HG03432 (cell line): Measurements from ENCODE around the gene TEX38.
"Not testable (repeated sequence)": the region's sequence is repeated elsewhere in the genome, so short reads cannot be mapped to it uniquely, and the experiment has no call there.

Experiments
- ATAC-seq: cut with Tn5 transposase; IDR thresholded peaks from one replicate; pipeline ENCODE4 v1.9.1; 2021; ENCODE audit warnings: mild to moderate bottlenecking, moderate library complexity; ENCODE audit not compliant: unreplicated experiment

TEX38 gene

DNA sequence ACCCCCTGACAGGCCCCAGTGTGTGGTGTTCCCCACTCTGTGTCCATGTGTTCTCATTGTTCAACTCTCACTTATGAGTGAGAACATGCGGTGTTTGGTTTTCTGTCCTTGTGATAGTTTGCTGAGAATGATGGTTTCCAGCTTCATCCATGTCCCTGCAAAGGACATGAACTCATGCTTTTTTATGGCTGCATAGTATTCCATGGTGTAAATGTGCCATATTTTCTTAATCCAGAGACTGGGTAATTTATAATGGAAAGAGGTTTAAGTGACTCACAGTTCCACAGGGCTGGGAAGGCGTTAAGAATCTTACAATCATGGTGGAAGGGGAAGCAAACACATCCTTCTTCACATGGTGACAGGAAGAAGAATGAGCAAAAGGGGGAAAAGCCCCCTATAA is 17.0 kb upstream of the TEX38 start:
- ATAC-seq = not testable (repeated sequence)

DNA sequence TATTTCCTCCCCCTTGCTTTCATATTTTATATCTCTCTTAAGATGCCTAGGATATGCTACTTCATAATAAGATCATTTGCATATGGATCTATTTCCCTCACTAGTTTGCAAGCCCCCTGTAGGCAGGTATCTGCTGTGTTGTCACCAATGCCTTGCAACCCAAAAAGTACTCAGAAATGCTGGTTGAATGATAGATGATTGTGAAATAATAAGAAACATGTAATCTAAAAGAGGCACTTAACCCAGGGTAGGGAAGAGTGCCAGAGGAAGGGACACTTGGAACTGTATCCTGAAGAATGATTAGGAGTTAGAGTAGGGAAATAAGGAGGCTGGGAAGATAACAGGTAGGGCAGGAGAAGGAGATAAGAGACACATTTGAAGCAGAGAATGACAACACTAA is 15.8 kb upstream of the TEX38 start:
- ATAC-seq = no peak

DNA sequence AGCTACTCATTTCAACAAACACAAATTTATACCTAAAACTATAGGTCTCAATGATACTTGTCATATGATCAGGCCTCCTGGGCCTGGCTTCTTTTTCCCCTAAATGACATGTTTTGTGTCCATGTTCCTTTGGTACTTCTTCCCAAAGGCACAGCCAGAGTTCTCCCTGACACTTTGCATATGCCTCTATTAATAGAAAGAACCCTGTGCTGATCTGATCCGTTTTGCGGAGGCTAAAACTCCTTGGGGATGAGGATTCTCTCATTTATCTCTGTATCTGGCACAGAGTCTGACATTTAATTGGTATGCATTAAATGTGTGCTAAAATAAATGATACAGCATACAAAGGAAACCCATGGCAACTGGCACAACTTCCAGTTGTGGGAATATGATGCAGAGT is 15.0 kb upstream of the TEX38 start:
- ATAC-seq = no peak

DNA sequence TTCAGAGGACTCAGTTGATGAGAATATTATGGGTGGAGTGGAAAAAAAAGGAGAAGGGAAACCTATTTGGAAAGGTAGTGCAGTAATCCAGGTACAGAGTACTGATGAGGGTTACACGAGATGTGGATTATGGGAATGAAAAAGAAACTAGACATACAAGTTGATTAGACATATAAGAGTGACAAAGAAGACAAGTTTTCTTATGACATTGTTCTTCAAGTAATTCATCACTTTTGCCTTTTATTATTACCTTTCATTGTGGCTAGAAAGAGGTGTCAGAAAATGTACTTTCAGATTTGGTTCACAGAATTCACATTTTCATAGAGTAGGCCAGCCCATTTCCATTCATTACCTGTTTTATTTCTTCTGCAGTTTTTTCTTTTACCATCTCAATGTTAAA is 13.9 kb upstream of the TEX38 start:
- ATAC-seq = no peak

DNA sequence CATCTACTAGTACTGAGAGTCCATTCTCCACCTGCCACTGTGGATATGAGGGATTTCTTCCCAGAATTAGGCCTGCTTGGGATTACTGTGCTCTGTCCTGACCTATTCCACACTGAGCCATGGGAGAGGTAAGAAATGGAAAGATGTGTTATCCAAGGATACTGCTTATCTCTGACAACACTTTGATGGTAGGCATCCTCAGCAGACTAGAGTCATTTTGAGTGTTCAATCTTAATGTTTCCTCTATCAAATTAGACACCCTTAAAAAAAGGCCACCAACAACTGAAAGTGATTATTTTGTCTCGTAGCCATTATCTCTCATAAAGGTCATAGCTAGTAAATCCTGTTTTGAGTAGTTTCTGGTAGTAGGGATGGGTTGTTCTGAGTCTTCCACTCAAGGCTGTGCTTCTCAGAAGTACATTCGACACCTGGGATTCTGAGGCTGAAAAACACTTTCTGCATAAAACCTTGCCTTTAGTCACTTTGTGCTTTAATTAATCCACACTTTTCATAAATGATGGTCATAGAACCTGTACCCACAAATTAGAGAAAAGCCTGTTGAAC is 12.3 kb upstream of the TEX38 start:
- ATAC-seq = no peak

DNA sequence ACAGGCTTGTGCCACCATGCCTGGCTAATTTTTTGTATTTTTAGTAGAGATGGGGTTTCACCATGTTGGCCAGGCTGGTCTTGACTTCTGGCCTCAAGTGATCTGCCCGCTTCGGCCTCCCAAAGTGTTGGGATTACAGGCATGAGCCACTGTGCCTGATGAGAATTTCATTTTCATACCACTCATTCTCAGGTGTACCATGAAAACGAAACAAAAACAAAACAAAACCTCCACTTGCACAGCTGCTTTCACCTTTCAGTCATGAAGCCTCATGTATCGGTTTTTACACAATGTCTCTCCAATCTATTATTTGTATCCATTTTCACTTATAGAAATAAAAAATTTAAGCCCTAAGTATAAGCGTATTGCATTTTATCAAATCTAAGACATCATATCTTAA is 11.5 kb upstream of the TEX38 start:
- peak; percentile 97 for ATAC-seq

DNA sequence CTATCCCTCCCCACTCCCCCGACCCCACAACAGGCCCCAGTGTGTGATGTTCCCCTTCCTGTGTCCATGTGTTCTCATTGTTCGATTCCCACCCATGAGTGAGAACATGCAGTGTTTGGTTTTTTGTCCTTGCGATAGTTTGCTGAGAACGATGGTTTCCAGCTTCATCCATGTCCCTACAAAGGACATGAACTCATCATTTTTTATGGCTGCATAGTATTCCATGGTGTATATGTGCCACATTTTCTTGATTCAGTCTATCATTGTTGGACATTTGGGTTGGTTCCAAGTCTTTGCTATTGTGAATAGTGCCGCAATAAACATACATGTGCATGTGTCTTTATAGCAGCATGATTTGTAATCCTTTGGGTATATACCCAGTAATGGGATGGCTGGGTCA is 8.7 kb upstream of the TEX38 start:
- ATAC-seq = not testable (repeated sequence)

DNA sequence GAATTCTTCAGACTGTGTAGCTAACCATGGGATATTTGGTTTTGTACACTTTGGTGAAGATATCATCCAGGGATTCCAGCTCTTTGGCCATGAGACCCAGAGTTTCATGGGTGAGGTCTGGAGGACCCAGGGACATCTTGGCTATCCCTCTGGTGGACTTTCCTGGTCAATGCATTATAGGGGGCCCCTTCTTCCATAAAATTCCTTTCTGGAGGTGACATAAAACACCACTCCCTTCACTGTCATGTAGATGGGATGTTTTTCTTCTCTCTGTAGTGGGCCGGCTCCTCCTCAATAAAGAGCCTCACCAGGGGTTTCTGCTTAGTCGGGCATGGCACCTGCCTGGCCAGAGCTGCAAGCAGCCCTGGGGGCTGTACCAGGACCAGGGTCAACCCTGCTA is 5.7 kb upstream of the TEX38 start:
- no peak for ATAC-seq

DNA sequence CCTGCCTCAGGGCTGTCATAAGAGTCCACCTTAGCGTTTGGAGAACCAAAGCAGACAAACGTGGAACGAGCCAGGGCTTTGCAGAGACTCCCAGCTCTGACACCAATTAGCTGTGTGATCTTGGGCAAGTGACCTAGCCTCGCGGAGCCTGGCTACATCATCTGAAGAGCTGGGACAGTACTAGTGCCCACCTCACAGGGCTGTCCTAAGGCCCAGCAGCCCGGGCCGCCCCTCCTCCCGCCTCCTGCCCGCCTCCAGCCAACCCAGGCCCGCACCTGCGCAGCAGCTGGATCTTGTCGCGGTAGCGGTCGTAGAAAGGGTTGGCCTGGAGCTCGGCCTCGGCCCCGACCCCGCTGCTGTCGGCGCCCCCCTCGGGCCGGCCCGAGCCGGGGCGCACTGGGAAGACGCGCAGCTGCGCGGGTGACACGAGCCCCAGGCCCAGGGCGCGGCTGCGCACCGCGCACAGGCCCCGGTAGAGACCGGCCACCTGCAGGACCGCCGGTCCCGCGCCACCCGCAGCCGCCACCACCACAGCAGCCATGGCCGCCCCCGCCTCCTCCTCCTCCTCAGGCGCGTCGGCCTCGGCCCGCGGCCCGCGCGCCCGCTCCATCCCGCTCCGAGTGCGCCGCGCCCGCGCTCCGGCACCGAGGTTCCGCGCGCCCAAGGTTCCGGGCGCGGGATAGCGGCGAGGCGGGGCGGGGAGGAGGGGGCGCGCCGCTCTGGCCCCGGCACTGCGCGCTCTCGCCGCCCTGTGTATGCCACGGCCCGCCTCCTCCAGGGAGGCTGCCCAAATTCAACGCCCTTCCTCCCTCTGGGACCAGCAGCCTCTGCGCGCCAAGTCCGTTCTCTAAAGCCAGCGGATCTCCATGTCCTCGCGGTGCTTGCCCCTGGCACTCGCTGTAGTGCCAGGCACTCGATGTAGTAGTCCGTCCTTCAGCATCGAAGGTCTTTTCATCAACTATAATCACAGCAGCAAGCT is 3.6 kb upstream of the TEX38 start, which contains the start of gene ATPAF1:
Gene ATPAF1 (minus strand): TSS at position 583 of the 979 bp plus-strand sequence. CDS start 42 bp downstream, at position 541.
- ATAC-seq = peak; percentile 88

DNA sequence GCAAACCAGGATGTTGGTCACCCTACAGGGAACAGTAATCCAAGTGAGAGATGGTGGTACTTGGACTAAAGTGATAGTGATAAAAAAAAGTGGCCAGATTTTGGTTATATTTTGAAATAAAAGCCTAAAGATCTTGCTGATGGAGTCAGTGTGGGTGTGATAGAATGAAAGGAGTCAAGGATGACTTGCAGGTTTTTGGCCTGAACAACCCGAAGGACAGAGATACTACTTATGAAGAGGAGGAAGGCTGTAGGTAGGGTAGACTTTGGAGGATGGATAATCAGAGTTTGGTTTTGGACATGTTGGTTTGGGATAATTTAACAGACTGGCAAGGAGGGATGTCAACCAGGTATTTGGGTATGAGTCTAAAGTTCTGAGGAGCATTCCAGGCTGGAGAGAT is 1.5 kb upstream of the TEX38 start:
- no peak for ATAC-seq

DNA sequence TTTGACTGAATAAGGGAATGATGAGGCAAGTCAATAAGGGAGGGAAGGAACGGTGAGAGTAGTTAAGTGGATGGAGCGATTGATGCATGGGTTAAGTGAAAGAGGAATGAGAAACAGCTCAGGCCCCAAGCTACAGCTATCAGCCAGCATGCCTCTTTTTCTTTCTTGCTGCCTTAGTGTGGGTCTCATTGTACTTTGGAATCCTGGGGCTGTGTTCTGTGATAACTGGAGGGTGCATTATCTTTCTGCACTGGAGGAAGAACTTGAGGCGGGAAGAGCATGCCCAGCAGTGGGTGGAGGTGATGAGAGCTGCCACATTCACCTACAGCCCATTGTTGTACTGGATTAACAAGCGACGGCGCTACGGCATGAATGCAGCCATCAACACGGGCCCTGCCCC is 1.0 kb downstream of the TEX38 start:
- no peak for ATAC-seq

DNA sequence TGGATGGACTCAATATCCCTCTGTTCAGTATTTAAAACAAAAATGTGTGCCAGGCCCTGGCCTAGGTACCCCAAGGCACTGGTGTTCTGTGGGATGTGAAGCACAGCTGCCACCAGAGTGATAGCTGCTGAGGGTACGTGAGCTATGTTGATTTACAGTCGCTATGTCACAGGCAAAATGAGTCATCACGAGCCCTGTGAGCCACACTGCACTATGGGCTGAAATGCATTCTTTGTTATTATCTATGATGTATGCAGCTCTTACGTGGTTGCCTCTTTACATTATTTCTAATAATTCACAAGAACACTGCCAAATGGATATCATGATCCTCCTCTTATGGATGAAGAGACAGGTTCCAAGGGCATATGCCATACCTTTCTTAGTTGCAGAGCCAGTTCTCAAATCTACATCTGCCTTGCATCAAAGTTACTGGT is 2.1 kb downstream of the TEX38 start:
- no peak for ATAC-seq

DNA sequence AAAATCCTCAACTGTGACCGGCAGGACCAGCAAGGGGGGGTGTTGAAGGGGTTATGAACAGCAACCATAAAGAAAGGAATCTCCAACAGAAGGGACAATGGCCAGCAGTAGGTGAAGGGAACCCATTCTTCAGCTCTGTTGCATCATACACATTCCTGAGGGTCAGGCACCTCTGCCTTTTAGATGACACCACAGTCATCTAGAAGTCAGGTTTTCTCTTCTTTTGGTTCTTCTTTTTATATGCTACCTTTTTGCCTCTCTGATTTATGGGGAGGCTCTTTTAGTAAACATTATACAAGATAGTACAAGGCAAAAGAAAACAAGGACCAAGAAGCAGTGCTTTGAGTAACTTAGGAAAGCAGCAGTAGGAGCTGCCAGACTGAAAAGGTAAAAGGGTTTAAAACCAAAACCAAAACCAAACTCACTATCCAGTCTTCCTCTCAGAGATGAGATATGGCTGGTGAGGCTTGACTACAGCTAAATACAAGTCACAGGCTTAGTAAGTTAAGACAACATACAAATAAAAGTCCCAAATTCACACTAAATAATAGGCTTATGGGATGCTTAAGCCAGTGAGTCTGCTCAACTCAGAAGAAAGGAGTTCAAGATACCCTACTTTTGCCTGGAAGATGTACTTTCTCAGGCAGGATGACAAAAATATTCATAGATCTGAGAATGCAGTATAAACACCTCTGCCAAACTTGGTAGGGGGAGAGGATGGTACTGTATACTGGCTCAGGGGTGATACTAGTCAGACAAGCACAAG is 4.1 kb downstream of the TEX38 start:
- ATAC-seq = peak; percentile 77

DNA sequence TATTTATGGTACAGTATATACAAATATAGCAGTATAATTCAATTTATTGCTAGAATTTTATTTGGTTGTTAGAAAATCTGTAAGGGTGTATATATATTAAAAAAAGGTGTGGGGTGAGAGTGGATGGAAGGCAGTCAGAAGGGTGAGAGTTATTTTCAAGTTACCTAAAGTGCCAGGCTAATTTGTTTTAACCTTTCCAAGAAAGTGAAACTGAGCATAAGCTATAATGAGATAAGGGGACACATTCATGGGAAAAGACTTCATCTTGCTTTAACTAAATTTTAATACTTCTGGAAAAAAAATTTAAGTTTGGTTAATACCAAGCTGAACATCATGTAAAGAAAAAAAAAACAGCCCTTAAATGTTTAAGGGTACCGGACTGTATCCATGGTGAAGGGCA is 4.9 kb downstream of the TEX38 start:
- ATAC-seq = no peak

DNA sequence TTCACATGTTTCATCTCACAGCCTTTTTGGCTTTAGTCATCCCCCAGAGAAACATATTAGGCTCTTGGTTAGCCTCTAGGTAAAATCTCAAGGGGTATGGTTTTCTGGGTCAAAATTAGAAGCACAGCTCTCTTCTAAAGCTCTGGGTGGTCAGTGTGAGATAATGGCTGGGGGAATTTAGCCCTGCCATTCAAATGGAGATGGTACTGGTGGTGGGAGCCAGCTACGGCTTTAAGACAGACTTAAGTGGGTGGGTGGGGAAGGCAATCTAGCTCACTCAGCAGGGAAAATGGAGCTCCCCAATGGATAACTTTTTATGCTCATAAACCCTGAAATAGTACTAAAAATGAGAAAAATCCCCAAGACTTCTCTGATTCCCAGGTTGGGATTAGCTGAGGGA is 5.7 kb downstream of the TEX38 start:
- no peak for ATAC-seq

DNA sequence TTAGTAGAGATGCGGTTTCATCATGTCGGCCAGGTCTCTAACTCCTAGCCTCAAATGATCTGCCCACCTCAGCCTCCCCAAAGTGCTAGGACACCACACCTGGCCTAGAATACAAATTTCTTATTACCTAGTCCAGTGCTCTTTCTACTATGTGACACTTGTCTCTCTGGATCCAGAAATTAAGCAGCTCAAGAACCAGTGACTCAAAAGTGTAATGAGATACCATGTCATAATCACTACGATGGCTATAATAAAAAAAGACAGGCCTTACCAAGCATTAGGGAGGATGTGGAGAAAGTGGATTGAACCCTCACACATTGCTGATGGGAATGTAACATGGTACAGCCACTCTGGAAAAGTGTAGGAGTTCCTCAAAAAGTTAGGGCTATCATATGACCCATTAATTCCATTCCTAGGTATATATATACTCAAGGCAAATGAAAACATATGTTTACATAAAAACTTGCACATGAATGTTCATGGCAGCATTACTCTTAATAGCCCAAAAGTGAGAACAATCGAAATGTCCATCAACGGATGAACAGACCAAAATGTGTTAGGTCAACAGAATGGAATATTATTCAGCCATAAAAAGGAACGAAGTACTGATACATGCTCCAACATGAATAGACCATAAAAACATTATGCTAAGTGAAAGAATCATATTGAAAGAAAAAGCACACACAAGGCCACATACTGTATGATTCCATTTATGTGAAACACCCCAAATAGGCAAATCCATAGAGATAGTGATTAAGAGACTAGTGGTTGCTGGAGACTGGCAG is 8.3 kb downstream of the TEX38 start:
- no peak for ATAC-seq

DNA sequence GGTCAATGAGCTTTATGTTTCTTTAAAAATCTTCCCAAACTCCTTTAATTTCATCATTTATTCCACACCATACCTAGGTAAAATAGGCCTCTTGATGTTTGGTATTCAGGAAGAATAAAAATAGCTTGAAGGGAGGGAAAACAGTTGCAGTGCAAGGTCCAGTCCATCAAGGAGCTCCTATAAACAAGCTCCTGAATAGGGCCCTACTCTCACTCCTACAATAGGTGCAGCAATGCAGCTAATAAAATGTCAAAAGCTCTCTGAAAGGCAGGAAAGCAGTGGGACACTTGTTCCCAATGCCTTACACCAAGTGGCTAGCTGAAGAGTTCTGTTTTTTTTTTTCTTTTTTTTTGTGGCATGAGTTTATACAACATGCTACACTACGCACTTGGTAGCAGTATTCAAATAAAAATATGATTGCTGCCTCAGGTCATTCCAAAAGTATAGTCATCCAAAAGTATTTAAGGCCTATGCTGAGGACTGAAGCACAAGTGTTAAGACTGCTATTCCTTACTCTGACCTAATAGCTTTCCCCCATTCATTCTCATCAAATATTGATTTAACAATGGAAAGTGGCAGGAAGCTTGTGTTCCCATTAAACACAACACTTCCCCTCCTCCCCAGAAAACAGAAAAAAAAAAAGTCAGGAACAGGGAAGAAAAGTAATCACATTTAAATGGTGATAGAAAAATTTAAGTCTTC is 9.8 kb downstream of the TEX38 start:
- no peak for ATAC-seq

DNA sequence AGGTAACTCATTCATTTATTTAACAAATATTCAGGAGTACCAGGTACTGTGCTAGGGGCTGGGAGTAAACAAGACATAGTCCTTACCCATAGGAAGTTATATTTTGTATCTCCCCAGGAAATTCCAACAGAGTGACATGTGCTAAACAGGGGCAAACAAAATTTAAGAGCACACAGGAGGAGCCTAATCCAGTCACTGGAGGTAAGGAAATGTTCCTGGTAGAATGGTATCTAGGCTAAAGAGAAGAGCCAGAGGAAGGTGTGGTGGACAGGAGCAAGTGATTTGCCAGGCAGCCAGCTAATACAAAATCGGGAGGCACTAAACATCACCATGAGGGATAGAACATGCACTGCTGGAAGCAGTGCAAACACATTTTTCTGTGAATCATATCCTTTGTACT is 10.4 kb downstream of the TEX38 start:
- ATAC-seq = no peak

DNA sequence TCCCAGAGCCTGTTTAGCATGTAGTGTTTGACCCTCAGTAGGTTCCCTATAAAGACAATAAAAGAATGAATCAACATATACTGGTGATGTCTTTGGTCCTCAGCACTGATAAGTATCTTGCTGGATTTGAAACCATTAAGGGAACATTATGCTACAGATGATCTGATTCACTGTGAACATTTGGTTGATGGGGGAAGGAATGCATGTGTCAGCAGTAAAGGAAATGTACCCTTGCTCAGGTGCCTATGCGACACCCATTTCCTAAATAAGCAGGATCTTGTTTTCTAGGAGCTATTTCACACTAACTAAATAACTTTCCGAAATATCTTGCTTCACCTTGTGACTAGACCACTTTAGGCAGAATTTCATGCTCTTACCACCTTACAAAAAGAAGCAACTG is 13.0 kb downstream of the TEX38 start:
- ATAC-seq = no peak

DNA sequence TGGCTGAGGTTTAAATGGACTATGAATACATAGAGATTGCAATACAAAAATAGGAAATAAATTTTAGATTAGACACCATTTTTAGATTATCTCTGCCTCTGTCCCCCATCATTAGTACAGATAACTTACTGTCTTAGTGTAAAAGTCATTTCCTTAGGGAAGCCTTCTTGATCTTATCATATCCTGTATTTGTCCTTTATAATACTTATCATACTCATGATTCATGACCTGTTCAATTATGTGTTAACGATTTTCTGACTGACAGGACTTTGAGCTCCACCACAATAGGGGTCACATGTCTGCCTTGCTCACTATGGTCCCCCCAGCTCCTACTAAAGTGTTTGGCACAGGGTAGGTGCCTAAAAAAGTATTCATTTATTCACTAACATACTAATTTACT is 14.6 kb downstream of the TEX38 start:
- no peak for ATAC-seq
